ENCODE results near the gene GLIS1. TPM values are rescaled to one million over a fixed set of nuclear protein-coding genes. Genes with fewer than 3 reads are reported as not detected.

Gene GLIS1
- polyA plus RNA-seq, 4 donors = 2.1 to 3.6 (median 2.6) TPM

DNA sequence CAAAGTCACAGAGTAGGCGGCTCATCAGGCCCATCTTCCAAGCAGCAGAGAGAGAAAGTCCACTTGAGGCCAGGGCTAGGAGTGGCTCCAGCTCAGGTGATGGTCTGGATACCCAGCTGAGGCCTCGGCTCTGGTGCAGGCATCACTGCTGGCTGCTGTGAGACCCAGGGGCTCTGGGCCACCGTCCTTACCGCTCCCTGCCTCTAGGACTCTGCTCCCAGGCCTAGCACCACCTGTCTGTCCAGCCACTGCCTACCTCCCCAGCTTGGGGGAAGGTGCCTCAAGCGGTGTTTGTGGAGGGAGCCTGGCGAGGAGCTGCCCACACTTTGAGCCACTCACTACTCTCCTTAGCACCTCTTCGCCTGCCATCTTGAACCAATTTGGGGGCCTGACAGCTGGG lies 221.9 kb downstream of the GLIS1 start:
- no peak for DNase-seq (ENCODE audit: low read depth in 4 of 4, low spot score in 3 of 4)

DNA sequence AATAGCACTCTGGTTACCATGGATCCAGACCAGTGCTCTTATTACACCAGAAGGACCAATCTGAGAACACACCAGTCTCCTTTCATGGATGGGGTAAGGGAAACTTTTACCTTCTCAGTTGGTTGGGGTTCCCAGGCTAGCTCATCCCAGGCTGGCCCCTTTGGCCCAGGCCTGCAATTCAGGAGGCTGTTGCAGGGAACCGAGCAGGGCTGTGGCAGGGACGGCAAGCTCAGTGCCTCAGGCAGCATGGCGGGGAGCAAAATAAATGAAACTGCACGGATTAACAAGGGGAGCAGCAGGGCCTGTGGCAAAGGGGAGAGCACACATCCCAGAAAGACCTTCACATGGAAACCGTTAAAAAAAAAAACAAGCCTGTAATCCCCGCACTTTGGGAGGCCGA lies 222.8 kb downstream of the GLIS1 start:
- DNase-seq (ENCODE audit: low read depth in 4 of 4, low spot score in 3 of 4) = no peak

DNA sequence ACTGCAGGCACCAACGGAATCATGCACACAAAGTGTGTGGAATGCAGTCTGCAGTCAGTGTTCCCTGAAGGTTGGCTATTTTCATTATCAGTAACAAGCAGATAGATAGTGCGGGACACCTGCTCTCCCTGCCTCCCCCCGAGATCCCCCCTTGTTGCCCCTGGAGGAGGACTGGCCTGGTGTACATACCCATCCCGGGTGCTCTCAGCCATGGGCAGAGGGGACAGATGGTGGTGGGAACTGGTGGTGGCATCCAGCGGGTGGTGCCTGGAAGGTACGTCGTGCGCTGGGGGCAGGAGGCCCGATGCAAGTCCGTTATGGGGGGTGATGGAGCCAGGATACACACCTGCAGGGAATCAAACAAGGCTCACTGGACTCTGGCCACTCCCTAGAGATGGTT lies 224.5 kb downstream of the GLIS1 start:
- no peak for DNase-seq (ENCODE audit: low read depth in 4 of 4, low spot score in 3 of 4)

DNA sequence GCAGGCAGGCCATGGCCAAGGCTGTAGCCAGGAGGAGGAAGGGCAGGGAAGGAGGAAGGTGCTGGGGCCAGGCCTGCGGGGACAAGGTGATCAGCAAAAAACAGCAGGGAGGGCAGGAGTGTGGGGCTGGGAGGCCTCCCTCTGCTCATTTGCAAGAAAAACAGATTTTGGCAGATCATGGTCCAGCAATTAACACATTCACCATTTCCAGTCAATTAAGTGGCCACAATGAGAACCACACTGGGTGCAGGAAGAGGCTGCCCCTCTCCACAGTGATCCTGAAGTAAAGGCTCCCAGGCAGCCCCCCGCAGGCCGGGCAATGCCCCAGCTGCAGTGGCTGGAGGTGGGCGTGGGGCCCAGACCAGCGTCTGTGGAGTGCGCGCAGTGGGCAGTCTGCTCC lies 225.1 kb downstream of the GLIS1 start:
- no peak for DNase-seq (ENCODE audit: low read depth in 4 of 4, low spot score in 3 of 4)

DNA sequence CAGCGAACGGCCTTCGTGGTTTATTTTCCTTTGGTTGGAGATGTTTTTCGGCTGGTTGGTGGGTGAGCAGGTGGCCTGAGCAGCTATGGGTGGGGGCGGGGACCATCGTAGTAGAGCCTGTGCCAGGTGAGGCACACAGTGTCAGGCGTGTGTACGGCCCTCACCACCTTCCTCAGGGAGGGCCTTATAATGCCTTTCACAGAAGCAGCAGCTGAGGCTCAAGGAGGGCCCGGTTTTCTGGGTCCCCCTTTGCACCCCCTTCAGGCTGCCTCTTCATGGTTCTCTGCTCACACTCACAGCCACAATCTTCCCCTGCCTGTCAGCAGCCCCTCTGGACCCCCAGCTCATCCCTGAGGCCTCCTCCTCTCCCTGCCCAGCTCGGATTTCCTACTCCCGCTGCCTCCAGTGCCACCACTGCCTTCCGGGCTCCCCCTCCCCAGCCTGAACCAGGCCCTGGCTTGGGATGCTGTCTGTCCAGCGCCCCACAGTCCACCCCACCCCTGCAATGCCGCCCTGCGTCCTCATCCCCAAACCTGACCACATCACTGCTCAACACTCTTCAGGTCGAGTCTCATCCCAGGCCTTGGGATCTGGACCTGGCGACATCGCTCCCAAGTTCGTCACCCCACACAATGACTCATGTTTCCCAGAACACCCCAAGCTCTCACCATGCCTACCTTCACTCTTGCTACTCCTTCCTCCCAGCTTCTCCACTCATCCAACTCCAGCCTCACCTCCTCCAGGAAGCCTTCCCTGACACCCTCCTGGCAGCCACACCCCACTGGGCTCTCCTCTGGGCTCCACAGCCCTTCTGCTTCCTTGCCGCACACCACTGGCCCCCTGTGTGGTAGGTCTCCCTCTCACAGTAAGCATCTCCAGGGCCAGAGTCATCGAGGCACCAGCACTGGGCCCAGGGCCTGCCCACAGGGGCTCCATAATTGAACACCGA lies 225.9 kb downstream of the GLIS1 start:
- DNase-seq (ENCODE audit: low read depth in 4 of 4, low spot score in 3 of 4) = no peak

DNA sequence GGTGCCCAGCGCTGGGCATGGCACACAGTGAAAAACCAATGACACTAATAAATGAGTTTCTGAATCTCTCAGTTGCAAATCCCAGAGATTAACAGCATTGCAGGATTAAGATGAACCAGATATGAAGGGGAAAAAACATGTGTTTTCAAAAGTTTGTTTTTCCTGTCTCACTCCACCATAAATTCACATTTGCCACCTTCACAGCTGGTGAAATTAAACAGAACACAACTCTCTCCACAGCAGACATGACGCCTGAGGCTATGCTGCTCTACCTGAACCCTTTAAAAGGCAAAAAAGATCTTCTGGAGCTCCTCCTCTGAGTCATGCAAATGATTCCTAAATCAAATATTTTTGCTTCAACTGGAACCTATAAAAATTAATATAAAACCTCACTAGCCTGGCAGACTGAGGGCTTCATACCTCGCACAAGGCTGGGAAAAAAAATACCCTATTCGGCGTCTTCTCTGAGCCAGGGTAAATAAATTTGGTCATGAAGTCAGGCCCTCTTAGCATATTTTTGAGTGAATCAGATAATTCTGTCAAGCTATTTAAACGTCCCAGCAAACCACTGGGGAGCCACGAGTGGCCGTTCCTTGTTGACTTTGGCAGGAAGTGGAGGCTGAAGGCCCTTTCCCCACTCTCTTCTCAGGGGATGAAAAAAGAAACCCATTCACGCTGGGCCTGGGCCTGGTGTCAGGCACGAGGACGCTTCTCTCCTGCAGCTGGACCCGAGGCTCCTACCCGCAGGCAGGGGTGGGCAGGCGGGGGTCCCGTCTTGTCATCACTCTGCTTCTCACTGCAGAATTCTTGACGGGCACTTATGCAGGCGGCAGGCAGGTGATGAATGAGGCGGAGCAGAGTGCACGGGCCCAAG lies 226.8 kb downstream of the GLIS1 start:
- DNase-seq (ENCODE audit: low read depth in 4 of 4, low spot score in 3 of 4) = no peak

DNA sequence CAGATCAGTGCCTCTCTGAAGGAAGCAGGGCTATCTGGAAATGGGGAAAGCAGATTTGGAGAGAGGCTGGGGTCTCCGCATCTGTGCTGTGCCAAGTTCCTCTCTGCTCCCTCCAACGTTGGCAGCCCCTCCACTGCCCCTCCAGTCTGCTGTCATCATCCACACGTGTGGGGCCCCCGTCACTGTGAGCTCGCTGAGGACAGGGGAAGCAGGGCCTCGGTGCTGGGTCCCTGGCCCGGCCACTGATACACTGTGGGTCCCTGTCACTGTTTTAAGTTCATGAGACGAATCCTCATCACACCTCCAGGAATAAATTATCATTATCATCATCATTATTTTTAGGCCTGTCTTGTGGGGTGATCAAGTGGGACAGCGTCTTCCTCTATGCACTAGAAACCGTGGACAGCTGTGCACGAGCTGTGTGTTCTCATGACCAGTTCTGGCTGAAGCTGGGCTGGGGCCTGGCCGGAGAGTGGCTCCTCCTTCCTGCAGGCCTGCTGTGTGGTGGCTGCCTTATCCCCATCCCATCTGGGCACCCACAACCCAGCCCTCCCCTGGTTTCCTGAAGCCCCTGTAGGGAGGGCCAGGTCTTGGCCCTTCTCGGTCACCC lies 227.5 kb downstream of the GLIS1 start:
- DNase-seq (ENCODE audit: low read depth in 4 of 4, low spot score in 3 of 4) = no peak

DNA sequence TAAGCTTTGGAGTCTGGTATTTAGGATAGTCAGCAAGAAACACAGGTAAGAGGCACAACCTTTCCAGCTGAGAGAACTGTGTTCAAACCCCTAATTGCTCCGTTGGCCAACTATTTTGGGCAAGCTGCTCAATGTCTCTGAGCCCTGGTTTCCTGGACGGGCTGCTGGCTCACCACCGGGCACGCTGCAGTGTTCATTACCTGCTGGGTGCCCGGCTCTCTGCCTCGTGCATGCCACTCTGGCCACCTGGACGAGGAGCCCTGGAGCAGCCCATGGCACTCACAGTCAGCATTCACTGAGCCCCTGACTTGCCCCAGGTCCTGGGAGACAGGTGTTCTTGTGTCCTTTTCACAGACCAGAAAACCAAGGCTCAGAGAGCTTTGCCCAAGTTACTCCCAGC lies 228.7 kb downstream of the GLIS1 start:
- DNase-seq (ENCODE audit: low read depth in 4 of 4, low spot score in 3 of 4) = no peak

DNA sequence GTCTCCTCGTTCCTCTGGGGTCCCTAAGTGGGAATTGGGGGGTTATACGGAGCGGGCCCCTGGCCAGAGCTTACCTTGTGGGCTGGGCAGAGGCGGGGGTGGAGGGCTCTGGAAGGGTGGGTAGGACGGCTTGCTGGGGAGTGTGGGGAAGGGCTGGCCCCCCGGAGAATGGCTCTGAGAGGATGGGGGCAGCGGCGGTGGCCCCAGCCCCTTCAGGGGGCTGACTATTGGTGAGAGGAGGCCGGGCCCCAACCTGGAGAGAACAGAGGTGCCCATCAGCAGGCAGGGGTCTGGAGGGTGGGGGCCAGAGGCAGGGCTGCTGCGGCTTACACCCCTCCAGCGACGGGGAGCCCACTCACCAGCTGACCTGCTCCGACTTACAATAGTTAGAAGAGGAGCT lies 229.2 kb downstream of the GLIS1 start:
- no peak for DNase-seq (ENCODE audit: low read depth in 4 of 4, low spot score in 3 of 4)

DNA sequence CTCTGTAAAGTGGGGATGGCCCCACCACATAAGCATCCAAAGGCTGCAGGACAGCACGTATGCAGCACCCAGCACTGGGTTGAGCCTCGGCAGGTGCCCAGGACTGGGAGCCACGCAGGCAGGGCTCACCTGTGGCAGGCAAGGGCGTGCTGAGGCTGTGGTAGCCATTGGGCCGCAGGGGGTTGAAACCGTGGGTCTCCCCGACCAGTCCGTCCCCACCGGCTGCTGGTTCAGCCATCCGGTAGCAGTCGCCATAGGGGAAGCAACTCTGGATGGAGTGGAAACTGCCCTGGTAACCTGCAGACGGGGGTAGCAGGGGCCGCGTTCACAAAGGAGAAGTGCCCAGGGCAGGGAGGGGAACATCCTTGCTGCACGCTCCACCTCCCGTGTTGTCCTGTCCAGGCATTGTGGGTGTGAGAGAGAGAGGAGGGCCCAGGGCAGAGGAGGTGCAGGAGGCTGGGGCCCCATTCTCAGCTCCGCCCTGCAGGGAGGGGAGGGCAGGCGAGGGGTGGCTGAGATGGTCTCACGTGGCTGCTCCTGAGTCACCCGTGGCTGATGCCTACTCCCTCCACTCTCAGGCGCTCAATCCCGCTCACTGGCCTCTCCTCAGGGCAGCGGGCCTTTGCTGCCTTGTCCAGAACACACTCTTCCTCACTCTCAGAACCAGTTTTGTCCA lies 229.8 kb downstream of the GLIS1 start:
- no peak for DNase-seq (ENCODE audit: low read depth in 4 of 4, low spot score in 3 of 4)

DNA sequence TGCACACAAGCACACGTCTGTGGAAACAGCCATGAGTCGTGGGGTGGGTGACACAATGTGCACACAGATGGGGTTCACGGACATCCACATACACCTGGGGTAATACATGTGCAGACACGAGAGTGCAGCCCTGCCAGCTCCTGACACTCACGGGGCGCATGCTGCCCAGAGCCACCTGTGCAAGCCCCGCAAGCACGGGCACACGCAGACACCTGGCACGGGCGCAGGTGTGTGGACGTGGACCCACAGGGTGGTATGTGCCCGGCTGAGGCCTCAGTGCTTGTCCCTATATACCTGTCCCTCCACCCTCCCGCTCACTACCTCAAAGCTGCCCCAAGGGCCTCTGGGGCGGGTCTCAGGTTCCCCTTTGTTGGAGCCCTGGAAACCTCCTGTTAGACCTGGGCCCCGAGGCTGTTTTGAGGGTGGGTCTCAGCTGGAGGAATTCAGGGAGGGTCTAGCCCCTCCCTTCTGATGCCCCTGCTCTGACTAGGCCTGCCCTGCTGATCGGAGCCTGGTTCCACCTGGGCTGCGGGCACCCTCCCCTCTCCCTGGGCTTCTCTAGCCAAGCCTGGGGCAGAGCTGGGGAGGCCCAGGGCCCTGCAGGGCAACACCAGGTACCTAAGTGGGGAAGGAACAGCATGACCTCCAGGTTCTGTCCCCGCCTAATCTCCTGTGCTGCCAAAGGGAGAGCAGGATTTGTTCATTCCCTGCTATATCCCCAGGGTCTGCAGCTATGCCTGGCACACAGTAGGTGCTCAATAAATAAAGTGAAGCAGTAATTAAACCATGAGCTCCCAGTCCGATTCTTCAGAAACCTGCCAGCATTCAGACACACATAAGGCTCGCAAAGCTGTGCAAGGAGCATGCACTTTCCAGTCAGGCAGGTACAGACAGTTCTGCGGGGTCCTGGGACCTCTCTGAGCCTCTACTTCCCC lies 230.6 kb downstream of the GLIS1 start:
- no peak for DNase-seq (ENCODE audit: low read depth in 4 of 4, low spot score in 3 of 4)

DNA sequence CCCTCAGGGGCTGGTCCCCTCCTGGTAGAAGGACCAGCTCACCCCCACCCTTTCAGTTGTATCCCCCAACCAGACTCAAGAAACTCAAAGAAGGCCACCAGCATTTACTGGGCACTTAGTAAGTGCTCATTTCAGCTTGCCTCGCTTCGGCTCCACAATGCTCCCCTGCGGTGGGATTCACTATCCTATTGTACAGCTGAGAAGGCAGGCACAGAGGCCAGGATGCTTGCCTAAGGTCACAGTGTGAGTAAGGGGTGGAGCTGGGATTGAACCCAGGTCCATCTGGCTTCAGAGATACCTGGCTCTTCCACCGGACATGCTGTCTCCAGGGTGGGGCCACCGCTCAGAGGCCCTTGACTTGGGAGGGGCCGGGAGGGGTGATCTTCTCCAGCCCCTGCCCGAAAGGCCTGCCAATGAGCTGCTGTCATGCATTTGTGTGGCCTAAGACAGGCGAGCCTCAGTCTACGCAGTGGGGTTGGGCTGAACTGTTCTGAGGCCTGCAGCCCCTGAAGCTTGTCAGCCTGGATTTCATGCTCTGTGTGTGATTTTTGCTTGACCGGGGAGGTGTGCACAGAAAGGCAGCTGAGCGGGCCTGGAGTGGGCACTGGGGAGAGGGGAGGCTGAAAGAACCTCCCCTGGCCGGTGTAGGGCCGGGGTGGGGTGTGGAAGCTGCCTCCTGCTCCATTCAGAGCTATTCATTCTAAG lies 231.7 kb downstream of the GLIS1 start:
- DNase-seq (ENCODE audit: low read depth in 4 of 4, low spot score in 3 of 4) = no peak

DNA sequence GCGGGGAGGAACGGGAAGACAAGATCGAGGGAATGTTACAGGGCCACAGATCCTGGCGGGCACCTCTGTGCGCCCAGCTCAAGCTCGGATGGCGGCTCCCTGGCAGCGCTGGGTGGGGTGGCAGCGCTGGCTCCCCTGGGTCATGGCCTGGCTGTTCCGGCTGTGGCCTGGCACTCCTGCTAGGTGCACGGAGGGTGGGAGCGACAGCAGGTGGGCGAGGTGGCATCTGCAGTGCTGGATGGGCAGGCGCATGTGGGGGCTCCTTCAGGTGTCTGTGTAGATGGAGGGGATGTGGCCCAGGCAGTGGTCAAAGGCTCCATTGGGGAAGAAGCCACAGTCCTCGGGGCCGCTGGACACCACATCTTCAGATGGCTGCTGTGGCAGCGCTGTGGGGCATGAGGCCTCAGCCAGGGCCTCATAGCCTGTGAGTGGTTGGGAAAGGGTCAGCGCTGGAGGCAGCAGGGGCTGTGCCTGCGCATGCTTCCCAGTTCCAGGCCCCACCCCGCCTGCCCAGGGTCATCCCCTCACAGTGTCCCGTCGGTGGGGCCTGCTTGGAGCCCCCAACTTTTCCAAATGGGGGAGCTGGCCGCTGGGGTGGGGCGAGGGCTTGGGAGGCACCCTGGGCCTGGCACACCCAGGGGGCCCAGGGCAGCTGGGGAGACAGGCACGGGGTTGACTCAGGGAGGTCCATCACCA lies 232.5 kb downstream of the GLIS1 start:
- no peak for DNase-seq (ENCODE audit: low read depth in 4 of 4, low spot score in 3 of 4)

DNA sequence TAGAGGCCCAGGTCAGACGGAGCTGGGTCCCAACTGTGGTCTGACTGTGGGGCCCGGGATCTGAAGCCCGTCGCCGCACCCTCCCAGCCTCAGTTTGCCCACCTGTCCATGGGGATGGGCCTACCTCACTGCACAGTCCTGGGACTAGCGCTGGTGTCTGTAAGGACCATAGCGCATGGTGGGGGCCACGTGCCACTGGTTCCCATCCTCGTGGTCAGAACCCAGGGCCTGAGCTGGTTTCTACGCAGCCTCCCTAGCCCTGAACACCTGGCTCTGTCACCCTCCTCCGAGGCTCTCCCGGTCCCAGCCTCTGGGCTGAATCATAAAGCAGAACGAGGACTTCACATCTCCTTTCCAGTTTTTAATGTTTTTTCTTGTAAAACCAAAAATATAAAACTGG lies 233.1 kb downstream of the GLIS1 start:
- DNase-seq (ENCODE audit: low read depth in 4 of 4, low spot score in 3 of 4) = no peak

DNA sequence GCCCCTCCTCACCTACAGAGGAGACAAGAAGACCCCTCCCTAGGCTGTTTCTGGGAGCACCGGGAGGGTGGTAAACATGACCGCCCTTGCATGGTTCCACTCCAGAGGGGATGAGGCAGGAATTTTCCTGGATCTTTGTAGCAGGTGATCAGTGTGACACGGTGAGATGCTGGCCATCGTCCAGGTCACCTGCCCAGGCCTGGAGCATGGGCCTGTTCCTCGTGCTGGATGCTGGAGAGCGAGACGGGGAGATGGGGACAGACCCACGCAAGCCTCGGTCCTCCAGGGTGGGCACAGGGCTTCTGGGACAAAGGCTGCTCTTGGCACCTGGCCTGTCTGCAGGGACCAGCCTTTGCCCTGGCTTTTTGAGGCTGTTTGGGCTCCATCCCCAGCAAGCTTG lies 233.6 kb downstream of the GLIS1 start:
- DNase-seq (ENCODE audit: low read depth in 4 of 4, low spot score in 3 of 4) = no peak

DNA sequence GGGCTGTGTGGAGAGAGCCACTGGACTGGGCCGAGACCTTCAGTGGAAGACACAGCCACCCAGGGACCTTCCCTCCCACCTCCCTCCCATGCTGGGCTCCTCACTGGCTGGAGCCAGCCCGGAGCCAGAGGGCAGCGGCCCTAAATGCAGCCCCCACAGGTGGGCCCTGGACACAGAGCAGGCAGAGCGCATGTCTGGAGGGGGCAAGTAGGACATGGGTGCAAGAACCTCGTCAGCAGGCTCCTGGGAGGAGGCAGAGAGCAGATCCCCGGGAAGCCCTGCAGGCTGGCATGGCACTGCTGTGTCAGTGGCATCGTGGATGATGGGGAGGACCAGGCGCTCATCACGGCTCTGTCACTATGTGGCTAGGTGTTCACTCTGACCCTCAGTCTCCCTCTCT lies 234.1 kb downstream of the GLIS1 start:
- no peak for DNase-seq (ENCODE audit: low read depth in 4 of 4, low spot score in 3 of 4)

DNA sequence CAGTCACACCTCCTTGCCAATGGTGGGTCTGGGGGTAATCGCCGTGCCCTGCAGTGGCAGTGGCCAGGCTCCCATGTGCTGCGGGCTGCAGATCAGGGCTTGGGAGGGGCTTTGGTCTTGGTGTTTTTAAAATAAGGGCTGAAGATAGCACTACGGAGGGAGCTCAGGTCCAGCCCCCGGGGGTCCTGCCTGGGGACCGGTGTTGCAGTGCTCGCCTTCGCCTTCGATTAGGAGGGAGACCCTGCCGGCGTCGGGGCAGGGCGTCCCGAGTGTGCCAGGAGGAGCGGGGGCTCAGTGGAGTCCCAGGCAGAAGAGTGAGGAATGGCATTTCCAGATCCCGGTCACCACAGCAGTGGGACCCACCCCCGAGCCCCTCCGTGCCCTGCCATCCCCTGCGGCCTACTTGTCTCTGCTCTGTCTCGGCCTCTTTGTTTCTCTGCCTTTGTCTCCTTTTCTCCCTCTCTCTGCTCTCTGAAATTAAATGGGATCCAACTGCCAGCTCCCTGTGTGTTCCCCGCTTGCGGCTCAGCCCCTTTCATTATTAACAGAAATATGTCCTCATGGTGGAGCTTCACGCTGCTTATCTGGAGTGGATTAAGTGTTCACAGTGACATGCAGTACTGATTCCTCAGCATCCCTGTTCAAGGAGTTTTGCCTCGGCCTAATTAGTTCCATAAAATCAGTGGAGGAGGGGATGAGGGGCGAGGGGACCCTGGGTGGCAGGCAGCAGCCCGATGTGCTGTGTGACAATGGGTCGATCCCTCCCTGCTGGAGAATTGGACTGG lies 235.3 kb downstream of the GLIS1 start:
- DNase-seq (ENCODE audit: low read depth in 4 of 4, low spot score in 3 of 4) = no peak

Measured in right renal pelvis (tissue), 4 donors.